K562 (cell line): ENCODE data around the gene CCDC97. TPM values are rescaled to one million over a fixed set of nuclear protein-coding genes. Genes with fewer than 3 reads are reported as not detected.
A peak's percentile ranks its signal among the peaks of the same experiment; 100 is the strongest.

ENCODE experiments used
- NFATC3 ChIP-seq: fragments of 450-650 bp; IDR thresholded peaks from 2 replicates; pipeline ENCODE4 v1.6.1; 2017; ENCODE audit warnings: mild to moderate bottlenecking
- ZNF23 ChIP-seq: fragments of 250-450 bp; sonication (Bioruptor Pico); IDR thresholded peaks from 2 replicates; pipeline ENCODE4 v1.4.0; 2020; ENCODE audit warnings: mild to moderate bottlenecking
- polyA plus RNA-seq, 8 experiments: library from polyadenylated mRNA; depleted of rRNA in 4 of 8; stranded (reverse) in 5 of 8; unstranded in 3 of 8; fragments of >200 nt; fragmentation: Nextera tagmentation in 2 of 8; fragmentation: Illumina TruSeq in 1 of 8; extraction: Ambion mirVana in 2 of 8; extraction: Trizol in 1 of 8; gene quantifications; 2 replicates each; pipeline versions ENCODE4 v1.2.1 to v1.2.3, GENCODE V29; 2011 to 2014; ENCODE audit warnings: inconsistent platforms in 1 of 8, missing spikeins in 1 of 8
- total RNA-seq, 7 experiments: library from RNA; depleted of rRNA in 6 of 7; stranded (reverse); fragments of >200 nt in 6 of 7; fragmentation: Illumina TruSeq in 2 of 7; extraction: Trizol in 2 of 7; gene quantifications; 2 replicates each; pipeline versions ENCODE4 v1.2.1 to v1.2.3, GENCODE V29; 2011 to 2021; ENCODE audit warnings: low replicate concordance in 1 of 7
- TF ChIP-seq, protein P1 (sequence below), 2 experiments: fragments of 450-650 bp; formaldehyde crosslinking in 1 of 2; IDR thresholded peaks; 2 replicates each; pipeline versions ENCODE4 v1.4.0 to v1.6.1; 2014 to 2020; ENCODE audit warnings: mild to moderate bottlenecking in 2 of 2, borderline replicate concordance in 1 of 2, low read depth in 1 of 2
- TF ChIP-seq, protein P2 (sequence below): sonication (generic); formaldehyde crosslinking; IDR thresholded peaks from 2 replicates; pipeline ENCODE4 v1.8.0; 2022; ENCODE audit warnings: missing genetic modification reagents, mild to moderate bottlenecking, borderline replicate concordance

Gene CCDC97
- total and polyA plus RNA-seq, 9 of the 15 experiments (the other 6 are each of a cell fraction or from before 2014, with no cell fraction given): 0.60 to 16.5 (median 7.0) TPM

DNA sequence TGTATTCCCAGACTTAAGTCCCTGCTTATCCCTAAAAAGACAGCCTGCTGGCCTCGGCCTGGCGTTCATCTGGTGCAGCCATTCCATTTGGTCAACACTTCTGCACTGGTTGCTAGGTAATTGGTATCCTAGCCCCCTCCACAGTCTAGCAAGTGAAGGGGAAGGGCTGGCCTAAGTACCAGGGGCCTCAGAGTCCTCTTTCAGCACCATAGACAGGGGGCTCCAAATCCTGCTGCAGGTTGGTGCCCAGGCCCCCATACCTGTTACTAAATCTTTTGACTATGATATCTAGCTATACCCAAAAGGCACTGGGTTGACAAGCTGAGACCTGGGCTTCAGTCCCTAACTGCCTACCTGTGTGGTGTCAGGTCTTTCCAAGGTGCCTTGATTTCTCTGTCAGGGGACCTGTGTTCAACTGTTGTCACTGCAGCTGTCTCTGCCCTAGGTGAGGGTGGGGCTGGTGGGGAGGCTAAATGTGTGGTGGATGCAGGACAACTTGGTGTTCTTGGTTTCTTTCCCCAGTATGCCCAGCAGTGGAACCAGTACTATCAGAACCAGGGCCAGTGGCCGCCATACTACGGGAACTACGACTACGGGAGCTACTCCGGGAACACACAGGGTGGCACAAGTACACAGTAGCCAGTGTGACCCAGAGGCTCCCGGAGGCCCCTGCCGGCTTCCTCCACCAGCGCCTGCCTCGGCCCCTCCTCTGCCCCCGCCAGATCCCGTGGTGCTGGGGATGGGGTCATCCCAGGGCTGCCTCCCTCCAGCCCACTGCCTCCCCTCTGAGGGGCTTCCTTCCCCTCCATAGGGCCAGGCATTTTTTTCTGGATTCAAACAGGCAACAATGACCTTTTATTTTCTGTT lies 3.8 kb upstream of the CCDC97 start (continued):
- TF ChIP-seq, protein P1, sequence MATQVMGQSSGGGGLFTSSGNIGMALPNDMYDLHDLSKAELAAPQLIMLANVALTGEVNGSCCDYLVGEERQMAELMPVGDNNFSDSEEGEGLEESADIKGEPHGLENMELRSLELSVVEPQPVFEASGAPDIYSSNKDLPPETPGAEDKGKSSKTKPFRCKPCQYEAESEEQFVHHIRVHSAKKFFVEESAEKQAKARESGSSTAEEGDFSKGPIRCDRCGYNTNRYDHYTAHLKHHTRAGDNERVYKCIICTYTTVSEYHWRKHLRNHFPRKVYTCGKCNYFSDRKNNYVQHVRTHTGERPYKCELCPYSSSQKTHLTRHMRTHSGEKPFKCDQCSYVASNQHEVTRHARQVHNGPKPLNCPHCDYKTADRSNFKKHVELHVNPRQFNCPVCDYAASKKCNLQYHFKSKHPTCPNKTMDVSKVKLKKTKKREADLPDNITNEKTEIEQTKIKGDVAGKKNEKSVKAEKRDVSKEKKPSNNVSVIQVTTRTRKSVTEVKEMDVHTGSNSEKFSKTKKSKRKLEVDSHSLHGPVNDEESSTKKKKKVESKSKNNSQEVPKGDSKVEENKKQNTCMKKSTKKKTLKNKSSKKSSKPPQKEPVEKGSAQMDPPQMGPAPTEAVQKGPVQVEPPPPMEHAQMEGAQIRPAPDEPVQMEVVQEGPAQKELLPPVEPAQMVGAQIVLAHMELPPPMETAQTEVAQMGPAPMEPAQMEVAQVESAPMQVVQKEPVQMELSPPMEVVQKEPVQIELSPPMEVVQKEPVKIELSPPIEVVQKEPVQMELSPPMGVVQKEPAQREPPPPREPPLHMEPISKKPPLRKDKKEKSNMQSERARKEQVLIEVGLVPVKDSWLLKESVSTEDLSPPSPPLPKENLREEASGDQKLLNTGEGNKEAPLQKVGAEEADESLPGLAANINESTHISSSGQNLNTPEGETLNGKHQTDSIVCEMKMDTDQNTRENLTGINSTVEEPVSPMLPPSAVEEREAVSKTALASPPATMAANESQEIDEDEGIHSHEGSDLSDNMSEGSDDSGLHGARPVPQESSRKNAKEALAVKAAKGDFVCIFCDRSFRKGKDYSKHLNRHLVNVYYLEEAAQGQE (IDR thresholded peaks at IDR 0.05; ENCODE audit: borderline replicate concordance): peak; percentile 45
- TF ChIP-seq, protein P1 (CRISPR knock-in tag; IDR thresholded peaks at IDR 0.05; ENCODE audit: low read depth): no peak
- TF ChIP-seq ZNF23 (CRISPR knock-in tag) (no peak), NFATC3 (no peak)
- TF ChIP-seq, protein P2, sequence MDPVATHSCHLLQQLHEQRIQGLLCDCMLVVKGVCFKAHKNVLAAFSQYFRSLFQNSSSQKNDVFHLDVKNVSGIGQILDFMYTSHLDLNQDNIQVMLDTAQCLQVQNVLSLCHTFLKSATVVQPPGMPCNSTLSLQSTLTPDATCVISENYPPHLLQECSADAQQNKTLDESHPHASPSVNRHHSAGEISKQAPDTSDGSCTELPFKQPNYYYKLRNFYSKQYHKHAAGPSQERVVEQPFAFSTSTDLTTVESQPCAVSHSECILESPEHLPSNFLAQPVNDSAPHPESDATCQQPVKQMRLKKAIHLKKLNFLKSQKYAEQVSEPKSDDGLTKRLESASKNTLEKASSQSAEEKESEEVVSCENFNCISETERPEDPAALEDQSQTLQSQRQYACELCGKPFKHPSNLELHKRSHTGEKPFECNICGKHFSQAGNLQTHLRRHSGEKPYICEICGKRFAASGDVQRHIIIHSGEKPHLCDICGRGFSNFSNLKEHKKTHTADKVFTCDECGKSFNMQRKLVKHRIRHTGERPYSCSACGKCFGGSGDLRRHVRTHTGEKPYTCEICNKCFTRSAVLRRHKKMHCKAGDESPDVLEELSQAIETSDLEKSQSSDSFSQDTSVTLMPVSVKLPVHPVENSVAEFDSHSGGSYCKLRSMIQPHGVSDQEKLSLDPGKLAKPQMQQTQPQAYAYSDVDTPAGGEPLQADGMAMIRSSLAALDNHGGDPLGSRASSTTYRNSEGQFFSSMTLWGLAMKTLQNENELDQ: no peak
